Astrocyte of the cerebellum (primary cell): ENCODE results near the gene ITPRID2.

ENCODE experiments used
- DNase-seq: peaks from one replicate; pipeline ENCODE4 v3.0.0-alpha.2; 2011; ENCODE audit warnings: low read depth
- H3K4me3 ChIP-seq: 2 replicates; pipeline ENCODE4 v1.5.1; 2011; ENCODE audit warnings: mild to moderate bottlenecking, low read depth, low read length, moderate library complexity
- CTCF ChIP-seq: IDR thresholded peaks from 2 replicates; pipeline ENCODE4 v1.5.1; 2012; ENCODE audit warnings: low read length, low read depth, moderate library complexity, mild to moderate bottlenecking; ENCODE audit errors: missing control alignments
- in situ Hi-C: cut with HindIII; loops from 2 replicates; pipeline ENCODE4 v1.10.0; 2017; ENCODE audit warnings: low sequenced_read_pairs

The ITPRID2 gene

DNA sequence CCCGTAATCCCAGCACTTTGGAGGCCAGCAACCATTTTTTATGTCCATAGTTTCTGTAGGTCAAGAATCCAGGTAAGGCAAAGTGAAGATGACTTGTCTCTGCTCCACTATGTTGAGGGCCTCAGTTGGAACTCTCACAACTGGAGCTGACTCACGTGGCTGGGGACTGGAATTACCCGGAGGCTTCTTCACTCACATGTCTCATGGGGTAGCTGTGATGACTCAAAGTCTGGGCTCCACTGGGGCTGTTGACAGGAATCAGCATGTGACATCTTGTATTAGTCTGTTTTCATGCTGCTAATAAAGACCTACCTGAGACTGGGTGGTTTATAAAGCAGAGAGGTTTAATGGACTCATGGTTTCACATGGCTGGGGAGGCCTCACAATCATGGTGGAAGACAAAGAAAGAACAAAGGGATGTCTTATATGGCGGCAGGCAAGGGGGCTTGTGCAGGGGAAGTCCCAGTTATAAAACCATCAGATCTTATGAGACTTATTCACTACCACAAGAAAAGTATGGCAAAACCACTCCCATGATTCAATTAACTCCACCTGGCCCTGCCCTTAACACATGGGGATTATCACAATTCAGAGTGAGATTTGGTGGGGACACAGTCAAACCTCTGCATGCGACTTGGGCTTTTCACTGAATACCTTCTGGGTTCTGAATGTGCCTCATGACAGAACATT is 86.3 kb downstream of the ITPRID2 start:
- in situ Hi-C loops: no loop called here
- no peak overlapping the region for H3K4me3 ChIP-seq
- no peak for DNase-seq
- no peak for TF ChIP-seq CTCF

DNA sequence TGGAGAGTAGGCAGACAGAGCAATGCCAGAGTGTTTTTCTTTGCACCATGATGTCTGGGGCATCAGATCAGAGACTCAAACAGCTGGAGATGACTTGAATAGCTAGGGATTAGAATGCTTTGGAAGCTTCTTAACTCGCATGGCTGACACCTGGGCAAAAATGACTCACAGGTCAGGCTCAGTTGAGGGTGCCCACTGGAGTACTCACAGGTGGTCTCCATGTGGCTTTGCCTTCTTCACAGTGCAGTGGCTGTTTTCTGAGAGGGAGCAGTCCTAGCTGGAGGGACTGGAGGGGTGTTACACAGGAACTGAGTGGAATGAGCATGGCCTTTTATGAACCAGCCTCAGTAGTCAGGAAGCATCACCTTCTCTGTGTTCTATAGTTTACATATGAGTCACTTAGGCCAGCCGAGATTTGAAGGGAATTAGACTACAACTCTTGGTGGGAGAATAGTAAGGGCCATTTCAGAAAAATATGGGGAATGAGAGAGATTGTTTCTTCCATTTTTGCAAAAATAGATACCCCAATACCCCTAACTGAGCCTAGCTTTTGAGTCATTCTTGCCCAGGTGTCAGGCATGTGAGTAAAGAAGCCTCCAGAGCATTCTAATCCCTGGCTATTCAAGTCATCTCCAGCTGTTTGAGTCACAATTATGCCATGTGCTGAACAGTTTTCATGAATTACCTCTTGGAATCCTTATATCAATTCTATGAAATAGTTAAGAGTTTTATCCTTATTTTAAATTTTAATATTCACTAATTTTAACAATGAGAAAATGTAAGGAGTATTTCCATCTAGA is 87.0 kb downstream of the ITPRID2 start:
- TF ChIP-seq CTCF: no peak
- no peak for DNase-seq

More for the DNA sequence above, 87.0 kb downstream of the ITPRID2 start:
- in situ Hi-C loops: no loop called here
- no peak overlapping the region for H3K4me3 ChIP-seq
